SU-DHL-6 (cell line): ENCODE data around the gene LELP1.

Experiments used
- CTCF ChIP-seq: fragments of 200-600 bp; sonication (generic); IDR thresholded peaks from one replicate; pipeline ENCODE4 v1.5.1; 2017; ENCODE audit warnings: antibody characterized with exemption, mild to moderate bottlenecking, low read length, moderate library complexity; ENCODE audit not compliant: insufficient read depth, poor library complexity, severe bottlenecking
- EZH2phosphoT487 ChIP-seq: fragments of 200-600 bp; sonication (generic), shearing (Covaris generic); conservative IDR thresholded peaks from 2 replicates; pipeline ENCODE4 v1.6.1; 2018; ENCODE audit warnings: mild to moderate bottlenecking, antibody characterized with exemption, low read length, moderate library complexity, mixed read lengths

DNA sequence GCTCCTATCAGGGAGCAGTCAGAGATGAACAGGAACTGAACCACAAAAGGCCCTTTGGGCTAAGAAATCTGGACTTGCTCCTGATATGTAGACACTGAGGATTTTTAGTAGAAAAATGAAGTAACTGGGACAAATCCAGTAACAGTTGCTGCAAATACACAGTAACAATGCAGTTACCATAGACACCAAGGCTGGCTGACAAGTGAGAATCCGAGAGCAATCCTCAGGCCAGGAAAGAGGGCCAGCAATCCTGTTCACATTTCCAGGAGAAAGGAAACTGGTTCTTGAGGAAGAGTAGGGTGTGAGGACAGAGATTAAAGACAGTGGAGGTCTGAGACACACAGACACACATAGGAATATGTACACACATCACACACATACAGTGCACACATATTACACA, 46.9 kb downstream of the LELP1 start:
- TF ChIP-seq CTCF (no peak), EZH2phosphoT487 (no peak)
